ENCODE measurements around the gene FOXK1.

DNA sequence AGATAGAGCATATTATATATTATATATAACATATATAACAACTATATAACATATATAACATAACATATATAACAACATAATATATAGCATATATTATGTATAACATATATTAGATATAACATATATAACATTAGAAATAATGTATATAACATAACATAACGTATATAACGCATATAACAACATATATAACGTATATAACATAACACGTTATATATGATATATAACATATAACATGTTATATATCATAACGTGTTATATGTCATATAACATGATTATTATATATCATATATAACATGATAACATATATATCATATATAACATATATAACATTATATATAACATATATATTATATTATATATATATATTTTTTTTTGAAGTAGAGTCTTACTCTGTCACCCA lies 97.0 kb downstream of the FOXK1 start:
- TF ChIP-seq, protein P1, sequence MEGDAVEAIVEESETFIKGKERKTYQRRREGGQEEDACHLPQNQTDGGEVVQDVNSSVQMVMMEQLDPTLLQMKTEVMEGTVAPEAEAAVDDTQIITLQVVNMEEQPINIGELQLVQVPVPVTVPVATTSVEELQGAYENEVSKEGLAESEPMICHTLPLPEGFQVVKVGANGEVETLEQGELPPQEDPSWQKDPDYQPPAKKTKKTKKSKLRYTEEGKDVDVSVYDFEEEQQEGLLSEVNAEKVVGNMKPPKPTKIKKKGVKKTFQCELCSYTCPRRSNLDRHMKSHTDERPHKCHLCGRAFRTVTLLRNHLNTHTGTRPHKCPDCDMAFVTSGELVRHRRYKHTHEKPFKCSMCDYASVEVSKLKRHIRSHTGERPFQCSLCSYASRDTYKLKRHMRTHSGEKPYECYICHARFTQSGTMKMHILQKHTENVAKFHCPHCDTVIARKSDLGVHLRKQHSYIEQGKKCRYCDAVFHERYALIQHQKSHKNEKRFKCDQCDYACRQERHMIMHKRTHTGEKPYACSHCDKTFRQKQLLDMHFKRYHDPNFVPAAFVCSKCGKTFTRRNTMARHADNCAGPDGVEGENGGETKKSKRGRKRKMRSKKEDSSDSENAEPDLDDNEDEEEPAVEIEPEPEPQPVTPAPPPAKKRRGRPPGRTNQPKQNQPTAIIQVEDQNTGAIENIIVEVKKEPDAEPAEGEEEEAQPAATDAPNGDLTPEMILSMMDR (IDR thresholded peaks at IDR 0.05), result no peak
- TF ChIP-seq POLR2A (IDR thresholded peaks at IDR 0.05), result no peak

Data from right lobe of liver (tissue), 4 donors.